Measurements from ENCODE around the gene OTULINL.

Gene OTULINL

DNA sequence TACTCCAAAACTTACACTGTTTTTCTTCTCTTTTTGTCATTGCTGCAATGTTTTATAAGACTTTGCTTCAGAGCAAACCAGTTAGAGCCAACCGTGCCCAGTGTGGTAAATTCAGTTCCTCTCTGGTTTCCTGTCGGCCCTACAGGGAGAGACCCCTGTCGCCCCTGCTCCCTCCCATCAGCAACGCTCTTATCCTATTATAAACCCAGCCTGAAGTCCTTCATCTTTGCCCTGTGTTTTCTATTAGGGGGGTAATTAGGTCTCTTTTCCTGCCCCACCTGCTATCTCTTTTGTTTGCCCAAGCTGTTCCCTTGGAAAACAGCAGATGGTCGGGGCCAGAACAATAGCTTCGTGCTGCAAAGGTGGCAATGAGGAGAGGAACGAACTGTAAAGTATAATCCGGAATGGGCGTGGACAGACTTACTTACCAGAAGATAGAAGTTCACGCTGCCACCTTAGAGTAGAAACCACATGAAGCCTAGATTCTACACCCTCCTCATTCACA is 21.4 kb upstream of the OTULINL start:
- peak overlapping the region; percentile 48 for H3K27ac Mint-ChIP-seq (ENCODE audit: low read depth)
- H3K4me1 Mint-ChIP-seq = peaks cover 16% of the 10 kb centered on the region
- ATAC-seq (replicated peaks; ENCODE audit: extremely low read depth, poor library complexity, severe bottlenecking) (peak; percentile 58), DNase-seq (ENCODE audit: low spot score in 2 of 2) (no peak)
- peaks cover 2% of the 10 kb centered on the region for H3K36me3 Mint-ChIP-seq (ENCODE audit: insufficient read depth)
- H3K9me3 Mint-ChIP-seq = no peaks in the 10 kb centered on the region
- H3K27me3 Mint-ChIP-seq = peaks cover 10% of the 10 kb centered on the region
- peak overlapping the region; percentile 26 for H3K4me3 Mint-ChIP-seq

DNA sequence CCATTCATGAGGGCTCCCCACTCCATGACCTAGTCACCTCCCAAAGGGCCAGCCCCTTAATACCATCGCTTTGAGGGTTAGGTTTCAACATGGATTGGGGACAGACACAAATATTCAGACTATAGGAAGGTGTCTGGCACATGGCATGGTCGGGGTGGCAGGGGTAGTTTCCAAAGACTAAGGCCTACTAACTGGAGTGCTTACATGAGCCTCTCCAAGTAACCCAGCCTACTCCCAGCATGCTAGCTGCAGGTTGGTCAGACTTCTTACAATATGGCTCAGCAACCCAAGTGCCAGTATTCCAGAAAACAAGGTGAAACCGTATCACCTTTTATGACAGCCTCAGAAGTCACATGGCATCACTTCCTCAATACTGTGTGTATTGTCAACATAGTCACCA is 19.9 kb upstream of the OTULINL start:
- H3K27ac Mint-ChIP-seq (ENCODE audit: low read depth) = no peak overlapping the region
- no peaks in the 10 kb centered on the region for H3K9me3 Mint-ChIP-seq
- ATAC-seq (replicated peaks; ENCODE audit: extremely low read depth, poor library complexity, severe bottlenecking) (no peak), DNase-seq (ENCODE audit: low spot score in 2 of 2) (no peak)
- peaks cover 16% of the 10 kb centered on the region for H3K4me1 Mint-ChIP-seq
- no peaks in the 10 kb centered on the region for H3K27me3 Mint-ChIP-seq
- H3K4me3 Mint-ChIP-seq = no peak overlapping the region
- peaks cover 2% of the 10 kb centered on the region for H3K36me3 Mint-ChIP-seq (ENCODE audit: insufficient read depth)

- Mint-ChIP-seq H3K9me3 (no peaks in the 10 kb centered on the region), H3K27ac (ENCODE audit: low read depth) (no peak overlapping the region), H3K4me3 (no peak overlapping the region), H3K4me1 (no peaks in the 10 kb centered on the region), H3K27me3 (no peaks in the 10 kb centered on the region), H3K36me3 (ENCODE audit: insufficient read depth) (no peaks in the 10 kb centered on the region)
- ATAC-seq (replicated peaks; ENCODE audit: extremely low read depth, poor library complexity, severe bottlenecking) (no peak), DNase-seq (ENCODE audit: low spot score in 2 of 2) (no peak)
These were observed 13.3 kb upstream of the OTULINL start for GRCh38 chr5:14568333-14568732.

DNA sequence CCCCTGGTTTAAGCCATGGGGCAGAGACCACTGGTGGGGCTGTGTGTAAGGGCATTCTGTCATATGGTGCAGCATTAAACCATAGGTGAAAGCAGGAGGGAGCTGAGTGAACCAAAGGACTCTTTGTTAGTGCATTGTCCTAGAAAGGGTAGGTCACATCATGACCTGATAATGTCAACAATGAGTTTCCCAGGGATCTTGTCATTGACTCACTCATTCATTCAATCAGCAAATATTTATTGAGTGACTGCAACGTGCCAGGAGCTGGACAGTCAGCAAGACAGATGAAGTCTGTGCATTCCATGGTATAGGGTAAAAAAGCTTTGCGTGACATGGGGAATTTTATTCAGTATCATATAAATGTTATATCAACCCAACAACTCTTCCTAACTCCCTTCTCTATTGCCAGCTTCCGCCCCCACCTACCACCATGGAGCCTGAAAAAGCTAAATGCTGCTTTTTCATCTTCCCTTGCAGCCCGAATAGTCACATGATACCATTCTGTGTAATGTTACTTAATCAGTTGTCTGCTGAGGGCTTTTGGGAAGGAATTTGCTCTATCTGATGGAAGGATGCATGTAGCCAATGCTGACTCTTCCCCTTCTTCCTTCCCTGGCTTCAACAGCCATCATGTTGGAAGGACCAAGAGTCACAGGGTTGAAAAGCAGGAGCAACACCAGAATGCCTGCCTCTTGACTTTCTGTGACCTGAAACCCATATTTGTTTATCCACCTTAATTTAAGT is 11.5 kb upstream of the OTULINL start:
- DNase-seq (ENCODE audit: low spot score in 2 of 2) = no peak
- Mint-ChIP-seq H3K9me3 (no peaks in the 10 kb centered on the region), H3K4me1 (no peaks in the 10 kb centered on the region), H3K27me3 (no peaks in the 10 kb centered on the region), H3K4me3 (no peak overlapping the region), H3K36me3 (ENCODE audit: insufficient read depth) (no peaks in the 10 kb centered on the region), H3K27ac (ENCODE audit: low read depth) (no peak overlapping the region)
- no peak for ATAC-seq (replicated peaks; ENCODE audit: extremely low read depth, poor library complexity, severe bottlenecking)

GRCh38 chr5:14571901-14572300 is 9.7 kb upstream of the OTULINL start:
- no peaks in the 10 kb centered on the region for H3K27me3 Mint-ChIP-seq
- H3K27ac Mint-ChIP-seq (ENCODE audit: low read depth) = no peak overlapping the region
- DNase-seq (ENCODE audit: low spot score in 2 of 2) (no peak), ATAC-seq (replicated peaks; ENCODE audit: extremely low read depth, poor library complexity, severe bottlenecking) (no peak)
- H3K36me3 Mint-ChIP-seq (ENCODE audit: insufficient read depth) = no peaks in the 10 kb centered on the region
- H3K9me3 Mint-ChIP-seq = no peaks in the 10 kb centered on the region
- H3K4me3 Mint-ChIP-seq = no peak overlapping the region
- no peaks in the 10 kb centered on the region for H3K4me1 Mint-ChIP-seq

- no peak for DNase-seq (ENCODE audit: low spot score in 2 of 2)
These were observed 9.2 kb upstream of the OTULINL start for GRCh38 chr5:14572385-14572784.

GRCh38 chr5:14572836-14573235 is 8.8 kb upstream of the OTULINL start:
- no peak for DNase-seq (ENCODE audit: low spot score in 2 of 2)

More at GRCh38 chr5:14572385-14572784, 9.2 kb upstream of the OTULINL start:
- Mint-ChIP-seq H3K9me3 (no peaks in the 10 kb centered on the region), H3K27me3 (no peaks in the 10 kb centered on the region), H3K36me3 (ENCODE audit: insufficient read depth) (no peaks in the 10 kb centered on the region), H3K4me1 (no peaks in the 10 kb centered on the region), H3K27ac (ENCODE audit: low read depth) (no peak overlapping the region), H3K4me3 (no peak overlapping the region)
- no peak for ATAC-seq (replicated peaks; ENCODE audit: extremely low read depth, poor library complexity, severe bottlenecking)

DNA sequence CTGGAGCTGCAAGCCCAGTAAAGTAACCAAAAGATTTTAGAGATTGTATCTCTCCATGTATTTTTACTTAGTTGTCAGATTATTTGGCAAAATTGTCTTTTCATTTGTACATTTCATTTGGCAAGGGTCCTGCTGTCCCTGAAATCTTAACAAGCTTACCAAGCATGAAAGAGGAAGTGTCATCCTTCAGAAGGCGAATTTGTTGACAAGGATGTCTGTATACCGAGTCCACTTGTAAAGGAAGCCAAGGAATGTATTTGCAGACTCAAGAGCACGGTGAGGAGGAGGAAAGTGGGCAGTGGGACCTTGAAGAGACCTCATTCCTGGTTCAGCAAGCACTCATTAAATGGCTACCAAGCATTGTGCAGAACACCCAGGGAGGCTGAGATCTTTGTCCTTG is 7.5 kb upstream of the OTULINL start:
- ATAC-seq (replicated peaks; ENCODE audit: extremely low read depth, poor library complexity, severe bottlenecking) (no peak), DNase-seq (ENCODE audit: low spot score in 2 of 2) (no peak)
- no peaks in the 10 kb centered on the region for H3K9me3 Mint-ChIP-seq
- H3K27ac Mint-ChIP-seq (ENCODE audit: low read depth) = no peak overlapping the region
- no peaks in the 10 kb centered on the region for H3K36me3 Mint-ChIP-seq (ENCODE audit: insufficient read depth)
- no peaks in the 10 kb centered on the region for H3K27me3 Mint-ChIP-seq
- H3K4me1 Mint-ChIP-seq = no peaks in the 10 kb centered on the region
- no peak overlapping the region for H3K4me3 Mint-ChIP-seq

More at GRCh38 chr5:14572836-14573235, 8.8 kb upstream of the OTULINL start:
- H3K4me3 Mint-ChIP-seq = no peak overlapping the region
- no peaks in the 10 kb centered on the region for H3K9me3 Mint-ChIP-seq
- H3K4me1 Mint-ChIP-seq = no peaks in the 10 kb centered on the region
- no peak overlapping the region for H3K27ac Mint-ChIP-seq (ENCODE audit: low read depth)
- no peak for ATAC-seq (replicated peaks; ENCODE audit: extremely low read depth, poor library complexity, severe bottlenecking)
- no peaks in the 10 kb centered on the region for H3K36me3 Mint-ChIP-seq (ENCODE audit: insufficient read depth)
- H3K27me3 Mint-ChIP-seq = no peaks in the 10 kb centered on the region

GRCh38 chr5:14574891-14575508 is 6.6 kb upstream of the OTULINL start:
- no peak overlapping the region for H3K4me3 Mint-ChIP-seq
- no peaks in the 10 kb centered on the region for H3K27me3 Mint-ChIP-seq
- H3K27ac Mint-ChIP-seq (ENCODE audit: low read depth) = no peak overlapping the region
- H3K36me3 Mint-ChIP-seq (ENCODE audit: insufficient read depth) = peaks cover 2% of the 10 kb centered on the region
- DNase-seq (ENCODE audit: low spot score in 2 of 2) (no peak), ATAC-seq (replicated peaks; ENCODE audit: extremely low read depth, poor library complexity, severe bottlenecking) (no peak)
- no peaks in the 10 kb centered on the region for H3K4me1 Mint-ChIP-seq
- H3K9me3 Mint-ChIP-seq = no peaks in the 10 kb centered on the region

DNA sequence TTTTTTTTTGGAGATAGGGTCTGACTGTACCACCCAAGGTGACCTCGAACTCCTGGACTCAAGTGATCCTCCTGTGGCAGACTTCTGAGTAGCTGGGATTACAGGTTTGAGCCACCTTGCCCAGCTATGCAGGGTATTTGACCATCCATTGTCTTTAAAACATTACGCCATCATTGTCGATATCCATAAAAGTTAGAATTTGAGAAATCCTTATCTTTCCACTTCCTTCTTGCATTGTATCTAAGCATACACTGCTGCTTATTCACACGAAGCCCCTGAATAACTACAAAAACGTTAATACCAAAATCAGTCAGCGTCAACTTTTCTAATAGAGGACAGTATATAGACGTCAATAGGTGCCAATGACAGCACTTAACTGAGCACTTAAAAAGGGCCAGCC is 5.4 kb upstream of the OTULINL start:
- no peaks in the 10 kb centered on the region for H3K27me3 Mint-ChIP-seq
- H3K9me3 Mint-ChIP-seq = no peaks in the 10 kb centered on the region
- no peak overlapping the region for H3K27ac Mint-ChIP-seq (ENCODE audit: low read depth)
- H3K36me3 Mint-ChIP-seq (ENCODE audit: insufficient read depth) = peaks cover 5% of the 10 kb centered on the region
- ATAC-seq (replicated peaks; ENCODE audit: extremely low read depth, poor library complexity, severe bottlenecking) = no peak
- no peak for DNase-seq (ENCODE audit: low spot score in 2 of 2)
- no peak overlapping the region for H3K4me3 Mint-ChIP-seq
- H3K4me1 Mint-ChIP-seq = no peaks in the 10 kb centered on the region

GRCh38 chr5:14577079-14577725 is 4.4 kb upstream of the OTULINL start:
- no peak overlapping the region for H3K27ac Mint-ChIP-seq (ENCODE audit: low read depth)
- H3K9me3 Mint-ChIP-seq = no peaks in the 10 kb centered on the region
- H3K4me1 Mint-ChIP-seq = no peaks in the 10 kb centered on the region
- peaks cover 5% of the 10 kb centered on the region for H3K36me3 Mint-ChIP-seq (ENCODE audit: insufficient read depth)
- no peak for DNase-seq (ENCODE audit: low spot score in 2 of 2)
- no peak overlapping the region for H3K4me3 Mint-ChIP-seq
- no peak for ATAC-seq (replicated peaks; ENCODE audit: extremely low read depth, poor library complexity, severe bottlenecking)
- H3K27me3 Mint-ChIP-seq = no peaks in the 10 kb centered on the region

DNA sequence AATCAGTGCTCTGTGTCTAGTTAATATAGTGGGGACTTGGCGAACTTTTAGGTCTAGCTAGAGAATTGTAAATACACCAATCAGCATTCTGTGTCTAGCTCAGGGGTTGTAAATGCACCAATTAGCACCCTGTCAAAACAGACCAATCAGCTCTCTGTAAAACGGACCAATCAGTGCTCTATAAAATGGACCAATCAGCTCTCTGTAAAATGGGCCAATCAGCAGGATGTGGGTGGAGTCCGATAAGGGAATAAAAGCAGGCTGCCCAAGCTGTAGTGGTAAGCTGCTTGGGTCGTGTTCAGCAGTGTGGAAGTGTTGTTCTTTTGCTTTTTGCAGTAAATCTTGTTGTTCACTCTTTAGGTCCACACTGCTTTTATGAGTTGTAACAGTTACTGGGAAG is 3.6 kb upstream of the OTULINL start:
- ATAC-seq (replicated peaks; ENCODE audit: extremely low read depth, poor library complexity, severe bottlenecking) (no peak), DNase-seq (ENCODE audit: low spot score in 2 of 2) (no peak)
- no peaks in the 10 kb centered on the region for H3K27me3 Mint-ChIP-seq
- no peaks in the 10 kb centered on the region for H3K4me1 Mint-ChIP-seq
- peaks cover 7% of the 10 kb centered on the region for H3K36me3 Mint-ChIP-seq (ENCODE audit: insufficient read depth)
- no peaks in the 10 kb centered on the region for H3K9me3 Mint-ChIP-seq
- H3K27ac Mint-ChIP-seq (ENCODE audit: low read depth) = no peak overlapping the region
- no peak overlapping the region for H3K4me3 Mint-ChIP-seq

DNA sequence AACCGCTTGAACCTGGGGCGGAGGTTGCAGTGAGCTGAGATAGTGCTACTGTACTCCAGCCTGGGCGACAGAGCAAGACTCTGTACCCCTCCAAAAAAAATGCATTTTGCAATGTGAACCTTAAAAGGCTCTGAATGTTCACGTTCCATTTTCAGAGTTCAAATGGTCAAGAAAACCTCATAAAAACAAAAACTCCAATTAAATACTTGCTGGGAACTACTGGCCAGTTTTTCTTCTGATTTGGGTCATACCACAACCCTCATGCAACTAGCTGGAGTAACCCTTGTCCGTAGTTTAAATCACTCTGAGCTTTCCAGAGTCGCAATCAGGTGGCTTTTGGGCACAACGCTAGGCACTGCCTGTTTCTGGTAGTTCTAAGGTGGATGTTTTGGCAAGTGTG is 2.3 kb upstream of the OTULINL start:
- no peak for ATAC-seq (replicated peaks; ENCODE audit: extremely low read depth, poor library complexity, severe bottlenecking)
- H3K27ac Mint-ChIP-seq (ENCODE audit: low read depth) = no peak overlapping the region
- no peak overlapping the region for H3K4me3 Mint-ChIP-seq
- H3K27me3 Mint-ChIP-seq = no peaks in the 10 kb centered on the region
- no peaks in the 10 kb centered on the region for H3K9me3 Mint-ChIP-seq
- DNase-seq (ENCODE audit: low spot score in 2 of 2) = no peak
- H3K4me1 Mint-ChIP-seq = peaks cover 3% of the 10 kb centered on the region
- H3K36me3 Mint-ChIP-seq (ENCODE audit: insufficient read depth) = peaks cover 9% of the 10 kb centered on the region
